ENCODE results near the gene CDYL.
"Not testable (repeated sequence)": the region's sequence is repeated elsewhere in the genome, so short reads cannot be mapped to it uniquely, and the experiment has no call there.

GRCh38 chr6:4835540-4835939 is 59.3 kb downstream of the CDYL start:
- TF ChIP-seq CTCF (IDR thresholded peaks at IDR 0.05; ENCODE audit: low read length); EZH2 (IDR thresholded peaks at IDR 0.05; ENCODE audit: borderline replicate concordance, low read length): not testable (repeated sequence)
